Umbilical cord (tissue), 2 donors: Measurements from ENCODE around the gene OSBP2. TPM values are rescaled to one million over a fixed set of nuclear protein-coding genes. Genes with fewer than 3 reads are reported as not detected.

Source experiments
- DNase-seq: peaks from one replicate; pipeline ENCODE4 v3.0.0-alpha.2; 2015; ENCODE audit warnings: low spot score
- total RNA-seq: library from RNA; depleted of rRNA; stranded (reverse); fragments of >200 nt; gene quantifications from one replicate; pipeline ENCODE4 v1.2.3, GENCODE V29; 2014; ENCODE audit warnings: low replicate concordance; ENCODE audit not compliant: insufficient read depth

OSBP2 gene
- total RNA-seq, 1 donor from 2014 or later, result 16.9 TPM

DNA sequence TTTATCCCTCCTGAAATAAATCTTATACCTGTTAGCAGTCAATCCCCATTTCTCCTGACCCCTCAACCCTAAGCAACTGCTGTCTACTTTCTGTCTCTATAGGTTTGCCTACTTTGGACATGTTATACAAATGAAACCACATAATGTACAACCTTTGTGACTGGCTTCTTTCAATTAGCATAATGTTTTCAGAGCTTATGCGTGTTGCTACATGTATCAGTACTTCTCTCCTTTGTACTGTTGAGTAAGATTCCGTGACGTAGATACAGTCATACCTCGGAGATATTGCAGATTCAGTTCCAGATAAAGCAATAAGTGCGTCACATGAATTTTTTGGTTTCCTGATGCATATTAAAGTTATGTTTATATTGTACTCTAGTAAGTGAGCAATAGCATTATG, 146.6 kb downstream of the OSBP2 start:
- DNase-seq, result peak; percentile 40

DNA sequence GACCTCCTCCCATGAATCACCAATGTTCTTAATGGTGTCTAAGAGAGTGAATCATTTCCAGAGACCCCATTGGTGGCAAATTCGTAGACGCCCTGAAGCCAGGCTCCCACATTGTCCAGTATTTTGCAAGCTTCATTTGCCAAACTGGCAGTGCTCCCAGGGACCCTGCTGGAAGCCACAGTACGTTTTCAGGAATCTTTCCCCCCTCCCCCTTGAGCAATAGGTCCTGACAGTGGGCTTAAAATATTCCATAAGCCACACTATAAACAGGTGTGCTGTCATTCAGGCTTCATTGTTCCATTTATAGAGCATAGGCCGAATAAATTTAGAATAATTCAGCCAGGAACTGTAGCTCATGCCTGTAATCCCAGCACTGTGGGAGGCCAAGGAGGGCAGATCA, 148.6 kb downstream of the OSBP2 start:
- no peak for DNase-seq

DNA sequence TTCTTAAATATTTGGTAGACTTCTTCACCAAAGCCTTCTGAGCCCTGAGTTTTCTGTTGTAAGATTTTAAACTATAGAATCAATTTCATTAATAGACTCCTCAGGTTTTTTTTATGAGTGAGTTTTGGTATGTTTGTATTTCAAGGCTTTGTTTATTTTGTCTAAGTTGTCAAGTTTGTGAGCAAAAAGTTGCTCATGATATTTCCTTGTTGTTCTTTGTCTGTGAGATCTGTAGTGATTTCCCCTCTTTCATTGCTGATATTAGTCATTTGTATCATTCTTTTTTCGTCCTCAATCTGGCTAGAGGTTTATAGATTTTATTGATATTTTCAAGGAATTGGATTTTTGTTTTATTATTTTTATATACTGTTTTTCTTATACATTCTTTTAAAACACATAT, 152.9 kb downstream of the OSBP2 start:
- DNase-seq, result no peak

DNA sequence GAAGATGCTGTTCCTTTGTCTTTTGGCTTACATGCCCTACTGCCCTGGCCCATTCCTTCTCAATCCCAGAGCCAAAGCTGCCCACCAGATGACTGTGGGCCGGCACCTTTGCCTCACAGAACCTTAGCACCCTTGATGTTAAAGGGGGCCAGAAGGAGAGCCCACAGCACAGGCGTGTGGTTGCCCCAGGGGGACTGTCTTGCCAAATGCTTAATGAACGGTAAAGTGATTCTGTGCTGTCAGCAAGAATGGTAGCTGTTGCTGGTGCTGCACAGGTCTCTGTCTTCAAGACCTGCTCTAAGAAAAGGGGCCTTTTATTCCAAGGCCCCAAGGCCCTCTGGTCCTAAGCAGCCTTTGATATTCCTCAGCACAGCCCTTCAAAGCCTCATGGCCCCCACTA, 160.6 kb downstream of the OSBP2 start:
- DNase-seq, result no peak

DNA sequence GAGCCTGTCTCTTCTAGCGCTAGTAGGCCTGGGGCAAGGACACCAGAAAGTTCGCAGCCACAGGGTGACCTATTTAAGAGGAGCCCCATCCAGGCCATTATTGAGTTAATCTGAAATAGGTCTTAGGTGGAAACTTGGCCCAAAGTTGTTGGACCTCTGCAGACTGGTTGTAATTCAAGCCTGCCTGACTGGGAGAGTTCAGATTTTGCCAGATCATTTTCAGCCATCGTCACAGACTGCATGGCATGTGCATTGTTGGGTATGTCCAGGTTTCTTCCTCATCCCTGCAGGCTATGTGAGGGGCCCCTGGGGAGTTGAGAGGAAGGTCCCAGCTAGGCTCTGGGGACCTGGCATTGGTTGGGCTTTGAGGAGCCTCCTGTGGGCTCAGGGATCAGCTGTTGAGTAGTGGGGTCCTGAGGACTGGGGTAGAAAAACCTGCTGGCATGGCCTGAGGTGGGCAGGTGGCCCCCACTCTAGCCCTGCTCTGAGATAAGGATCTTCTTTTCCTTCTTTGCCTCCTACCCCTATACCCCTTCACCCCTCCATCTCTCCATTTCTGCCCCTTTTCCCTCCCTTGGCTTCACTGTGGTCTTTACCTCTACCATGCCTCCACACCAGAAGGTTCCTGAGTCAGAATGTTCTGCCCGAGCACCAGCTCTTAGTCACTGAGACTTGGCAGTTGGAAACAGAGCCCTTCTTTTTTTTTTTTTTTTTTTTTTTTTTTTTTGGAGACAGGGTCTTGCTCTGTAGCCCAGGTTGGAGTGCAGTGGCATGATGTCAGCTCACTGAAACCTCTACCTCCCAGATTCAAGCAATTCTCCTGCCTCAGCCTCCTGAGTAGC, 161.2 kb downstream of the OSBP2 start:
- no peak for DNase-seq

DNA sequence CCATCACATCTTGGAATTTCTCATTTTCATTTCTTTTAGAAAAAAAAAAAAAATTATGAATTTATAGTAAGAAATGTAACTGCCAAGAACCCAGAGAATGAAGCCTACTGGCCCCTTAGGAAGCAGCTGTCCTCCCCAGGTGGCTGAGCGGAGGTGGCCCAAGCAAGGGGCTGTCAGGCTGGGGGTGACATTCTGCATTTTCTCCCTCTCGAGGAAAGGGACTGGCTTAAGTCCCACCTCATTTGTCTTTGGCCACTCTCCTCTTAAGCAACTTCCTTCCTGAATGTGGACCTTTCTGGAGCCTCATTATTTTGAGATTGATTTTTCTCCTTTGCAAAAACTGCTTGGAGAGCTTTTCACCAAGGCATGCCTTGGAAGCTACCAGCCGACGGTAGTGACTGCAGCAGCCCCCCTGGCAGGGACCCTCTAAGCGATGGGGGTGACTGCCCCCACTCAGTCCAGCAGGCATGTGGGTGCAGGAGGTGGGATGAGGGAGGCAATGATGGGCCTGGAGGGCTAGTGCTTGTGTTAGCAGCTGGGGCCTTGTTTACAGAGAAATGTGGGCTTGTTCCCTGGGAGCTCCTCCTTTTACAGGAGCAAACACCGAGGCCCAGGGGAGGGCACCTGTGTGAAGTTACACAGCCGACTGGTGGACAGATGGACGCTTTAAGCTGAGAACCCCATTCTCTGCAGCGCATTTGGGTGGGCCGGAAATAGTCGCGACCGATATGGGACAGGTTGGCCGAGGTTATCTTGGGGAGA, 162.2 kb downstream of the OSBP2 start:
- DNase-seq, result no peak

DNA sequence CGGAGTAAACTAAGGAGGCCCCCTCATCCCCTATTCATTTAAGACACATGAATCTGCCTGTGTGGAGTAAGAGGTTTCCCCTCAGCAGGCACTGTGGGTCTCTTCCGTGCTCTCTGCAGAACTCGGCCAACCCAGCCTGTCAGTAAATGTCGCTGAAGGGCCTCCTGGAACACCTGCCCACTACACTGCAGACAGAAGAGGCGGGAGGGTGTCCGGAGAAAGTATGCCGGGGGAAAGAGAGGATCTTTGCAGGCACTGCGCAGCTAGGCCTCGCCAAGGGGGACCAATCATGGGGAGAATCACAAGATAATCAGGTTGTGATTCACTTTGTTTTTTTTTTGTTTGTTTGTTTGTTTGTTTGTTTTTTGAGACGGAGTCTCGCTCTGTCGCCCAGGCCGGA, 163.1 kb downstream of the OSBP2 start:
- DNase-seq, result no peak

DNA sequence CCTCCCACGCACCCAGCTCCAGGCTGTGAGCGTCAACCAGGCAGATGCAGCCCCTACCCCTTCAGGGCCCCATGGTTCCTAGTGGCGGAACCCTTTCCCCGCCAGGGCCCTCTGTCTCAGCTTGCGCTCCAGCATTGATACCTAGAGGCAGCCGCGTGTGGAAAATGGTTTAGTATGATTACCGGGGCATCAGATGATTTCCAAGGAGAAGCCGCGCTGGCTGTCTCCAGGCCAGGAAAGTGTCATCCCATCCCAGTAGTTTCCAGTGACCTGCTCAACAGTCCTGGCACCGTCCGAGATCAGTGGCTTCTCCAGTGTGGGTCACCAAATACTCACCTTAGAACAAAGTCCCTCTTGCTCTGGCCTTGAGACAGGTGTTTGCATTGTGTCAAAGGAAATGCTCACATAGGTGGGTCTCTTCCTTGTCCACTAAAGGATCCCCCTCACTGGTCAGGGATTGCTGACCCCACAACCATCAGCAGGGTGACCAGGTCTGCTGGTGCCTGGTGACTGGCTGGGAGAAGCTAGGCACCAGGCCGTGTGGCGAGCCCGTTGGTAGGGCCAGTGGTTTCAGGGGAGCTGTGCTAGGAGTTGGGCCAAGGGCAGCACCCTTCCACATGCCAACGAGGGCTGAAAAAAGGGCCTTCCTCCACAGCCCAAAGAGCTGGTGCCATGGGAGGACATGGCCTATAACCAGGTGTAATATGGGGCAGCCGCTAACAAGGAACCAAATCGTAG, 164.5 kb downstream of the OSBP2 start:
- no peak for DNase-seq

DNA sequence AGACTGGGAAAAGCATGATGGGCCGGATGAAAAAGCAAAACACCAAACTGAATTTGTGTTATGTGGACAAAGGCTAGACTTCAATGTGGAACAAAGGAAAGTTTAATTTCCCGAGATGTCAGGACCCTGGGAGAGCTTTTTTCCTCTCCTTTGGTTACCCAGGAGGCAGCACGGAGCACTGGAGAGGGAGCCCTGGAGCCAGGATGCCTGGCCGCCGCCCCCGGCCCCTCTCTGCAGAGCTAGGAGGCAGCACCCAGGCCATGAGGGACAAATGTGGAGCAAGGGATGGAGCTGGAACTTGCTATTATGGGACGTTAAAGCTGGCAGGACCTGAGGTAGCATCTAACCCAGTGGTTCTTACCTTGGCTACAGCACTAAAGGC, 165.0 kb downstream of the OSBP2 start:
- DNase-seq, result no peak

DNA sequence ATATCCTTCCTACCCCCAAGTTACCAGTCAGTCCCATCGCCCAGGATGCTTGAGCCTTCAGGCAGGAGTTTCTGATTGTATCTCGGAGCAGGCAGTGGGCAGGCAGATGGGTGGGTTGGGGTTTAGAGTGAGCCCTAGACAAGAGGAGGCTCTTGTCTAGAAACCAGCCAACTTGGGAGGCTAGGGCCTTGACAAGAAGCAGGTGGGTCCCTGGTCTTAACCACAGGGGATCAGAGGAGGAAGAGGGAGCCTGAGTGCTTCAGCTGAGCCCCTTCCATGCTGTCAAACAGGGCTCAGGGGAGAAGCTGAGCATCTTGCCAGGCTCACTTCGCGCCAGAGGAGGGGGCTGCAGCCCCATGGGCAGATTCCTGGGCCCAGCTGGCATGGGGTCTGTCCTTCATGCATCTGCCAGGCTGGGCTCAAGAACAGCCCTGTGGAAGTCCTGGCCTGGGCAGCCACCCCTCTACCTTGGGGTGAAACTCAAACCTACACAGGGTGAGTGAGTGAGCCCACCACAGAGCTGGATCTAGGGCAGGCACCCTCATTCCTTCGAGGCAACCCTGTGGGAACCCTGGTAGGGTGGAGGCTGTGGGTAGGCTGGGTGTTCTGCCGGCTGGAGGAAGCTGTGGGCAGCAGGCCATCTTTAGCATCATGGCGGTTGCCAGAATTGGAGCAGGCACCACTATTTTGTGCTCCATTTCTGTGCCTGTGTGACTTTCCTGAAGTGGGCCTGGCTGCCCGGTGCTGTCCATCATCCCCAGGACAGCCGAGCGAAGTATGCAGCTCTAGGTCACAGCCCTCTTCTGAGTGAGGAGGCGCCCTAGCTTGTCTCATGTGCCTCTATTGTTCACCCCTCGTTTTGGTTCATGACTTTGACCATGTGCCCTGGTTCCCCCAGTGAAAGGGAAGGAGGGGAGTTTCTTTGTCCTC, 165.8 kb downstream of the OSBP2 start:
- DNase-seq, result no peak

DNA sequence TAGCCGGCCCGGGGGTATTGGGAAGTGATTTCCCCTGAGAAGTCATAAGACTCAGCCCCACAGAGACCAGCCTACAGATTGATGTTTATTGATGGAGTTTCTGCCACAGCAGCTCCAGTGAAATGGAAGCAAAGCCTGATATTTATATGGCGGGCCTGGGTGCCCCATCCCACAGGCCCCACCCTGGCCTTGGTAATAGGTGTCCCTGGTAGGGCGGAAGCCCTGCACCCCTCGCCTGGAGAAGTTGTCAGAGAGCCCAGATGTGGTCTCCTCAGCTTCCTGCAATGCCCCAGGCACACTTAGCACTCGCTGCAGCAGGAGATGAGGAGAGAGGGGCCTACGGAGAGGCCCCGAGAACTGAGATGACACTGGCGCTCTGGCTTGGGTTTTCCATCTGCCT, 166.5 kb downstream of the OSBP2 start:
- no peak for DNase-seq

DNA sequence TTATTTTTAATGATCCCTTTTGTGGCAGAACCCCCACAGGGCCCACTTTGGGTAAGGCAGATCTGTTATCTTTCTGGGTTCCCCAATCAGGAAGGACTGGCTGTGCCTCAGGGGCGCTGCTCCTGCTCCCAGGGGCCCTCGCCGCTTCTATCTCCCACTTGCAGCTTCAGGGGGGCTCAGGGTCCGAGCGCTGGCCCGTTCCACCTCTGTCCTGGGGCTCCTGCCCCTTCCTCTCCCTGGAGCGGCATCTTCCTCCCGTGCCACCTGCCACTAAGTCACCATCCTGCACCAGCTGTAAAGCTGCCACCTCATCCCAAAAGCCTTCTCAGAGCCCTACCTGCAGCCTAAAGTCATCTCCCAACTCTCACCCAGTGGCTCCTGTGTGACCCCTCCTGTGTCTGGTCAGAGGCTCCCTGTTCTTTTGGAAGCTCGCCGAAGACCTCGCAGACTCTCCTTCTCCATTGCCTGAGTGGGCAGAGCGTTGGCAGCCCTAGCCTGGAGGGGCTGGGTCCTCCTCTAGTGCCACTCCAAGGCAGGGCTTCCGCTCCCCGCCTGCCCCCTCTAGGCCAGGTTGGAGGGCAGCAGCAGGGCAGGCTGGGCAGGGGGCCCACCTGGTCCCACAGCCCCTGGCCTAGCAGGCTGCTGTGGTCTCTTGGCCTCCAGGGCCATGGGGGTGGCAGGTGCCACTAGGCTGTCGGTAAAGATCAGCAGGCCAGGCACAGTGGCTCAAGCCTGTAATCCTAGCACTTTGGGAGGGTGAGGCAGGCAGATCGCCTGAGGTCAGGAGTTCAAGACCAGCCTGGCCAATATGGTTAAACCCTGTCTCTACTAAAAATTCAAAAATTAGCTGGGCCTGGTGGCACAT, 167.2 kb downstream of the OSBP2 start:
- DNase-seq, result no peak

DNA sequence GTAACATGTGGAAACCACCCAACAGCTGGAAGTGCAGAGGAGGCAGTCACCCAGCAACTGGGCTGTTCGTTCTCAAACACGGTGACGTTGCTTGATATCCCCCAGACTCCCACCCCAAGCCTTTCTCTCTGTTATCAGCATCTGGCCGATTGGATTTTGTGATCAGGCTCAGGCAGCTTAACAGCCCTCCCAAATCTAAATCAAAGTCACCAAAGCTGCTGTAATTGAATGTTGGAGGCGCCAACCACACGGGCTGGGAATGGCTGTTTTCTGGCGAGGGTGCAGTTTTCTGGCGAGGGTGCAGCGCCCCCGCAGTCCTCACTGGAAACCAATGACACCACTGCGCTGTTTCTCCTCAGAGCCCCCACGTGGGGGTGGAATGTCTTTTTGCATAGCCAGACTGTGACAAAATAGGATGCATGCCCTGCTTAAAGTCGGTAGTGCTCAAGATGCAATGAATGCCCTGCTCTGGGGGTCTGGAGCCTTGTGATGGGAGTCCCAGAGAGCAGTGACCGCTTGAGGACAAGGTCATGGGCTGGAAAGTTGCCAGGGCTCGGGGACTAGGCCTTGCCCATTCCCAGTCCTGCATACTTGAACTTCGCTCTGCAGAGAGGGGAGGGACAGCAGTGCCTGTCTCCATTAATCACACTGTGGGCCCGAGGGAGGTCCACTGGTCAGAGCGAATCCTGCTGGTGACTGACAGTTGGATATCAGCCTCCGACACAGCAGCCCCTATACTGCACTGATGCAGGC, 168.6 kb downstream of the OSBP2 start:
- no peak for DNase-seq

DNA sequence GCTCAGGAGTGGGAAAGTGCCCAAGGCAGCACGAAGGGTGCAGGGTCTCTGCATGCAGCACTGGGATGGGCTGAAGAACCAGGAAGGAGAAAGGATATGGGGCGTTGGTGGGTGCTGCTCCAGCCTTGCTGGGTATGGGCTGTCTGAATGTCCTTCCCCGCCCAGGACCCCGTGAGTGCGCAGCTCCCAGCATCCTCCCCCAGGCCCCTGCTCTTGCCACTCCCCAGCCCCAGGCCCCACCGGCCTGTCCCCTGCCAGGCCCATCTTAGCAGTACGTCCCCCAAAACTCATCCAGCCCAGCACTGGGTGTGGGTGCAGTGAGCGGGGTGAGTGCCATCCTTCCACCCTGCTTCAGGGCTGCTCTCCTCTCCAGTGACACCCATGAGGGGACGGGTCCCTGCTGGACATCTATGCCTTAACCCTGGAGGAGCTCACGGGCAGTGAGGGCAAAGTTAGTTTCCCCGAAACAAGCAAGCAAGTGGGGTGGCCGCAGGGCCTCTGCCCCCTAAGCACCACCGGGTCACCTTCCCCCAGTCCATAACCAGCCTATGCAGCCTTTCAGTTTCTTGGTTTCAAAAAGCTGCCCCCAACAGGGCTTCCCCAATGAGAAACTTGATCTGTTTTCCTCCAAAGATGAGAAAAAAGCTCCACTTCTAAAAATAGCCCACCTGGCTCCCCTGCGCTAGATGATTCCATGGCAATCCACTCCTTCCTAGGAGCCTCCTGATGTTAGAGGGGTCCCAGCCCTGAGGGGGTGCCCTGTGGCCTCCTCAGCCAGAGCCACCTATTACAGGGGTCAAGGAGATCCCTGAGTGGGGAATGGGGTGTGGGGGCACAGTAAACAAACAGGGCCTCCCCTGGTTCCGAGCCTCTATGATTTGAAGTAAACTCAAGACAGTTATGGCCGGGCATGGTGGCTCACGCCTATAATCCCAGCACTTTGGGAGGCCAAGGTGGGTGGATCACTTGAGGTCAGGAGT, 170.1 kb downstream of the OSBP2 start:
- no peak for DNase-seq

DNA sequence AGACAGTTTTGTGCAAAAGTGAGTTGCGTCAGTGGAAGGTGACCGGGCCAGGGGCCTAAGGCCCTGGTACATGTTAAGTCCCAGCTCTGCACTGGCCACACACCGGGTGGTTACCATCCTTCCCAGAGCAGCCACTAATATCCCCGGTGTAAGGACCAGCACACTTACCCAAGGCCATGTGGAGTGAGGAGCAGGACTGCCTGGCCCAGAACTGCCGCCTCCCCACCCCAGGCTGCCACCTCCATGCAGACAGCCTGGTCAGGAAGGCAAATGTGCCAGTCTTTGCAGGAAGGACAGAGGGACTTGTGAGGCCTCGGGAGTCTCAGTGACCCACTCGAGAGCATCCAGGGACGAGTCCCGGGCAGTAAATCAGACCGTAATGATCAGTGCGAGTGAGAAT, 171.0 kb downstream of the OSBP2 start:
- DNase-seq, result no peak

DNA sequence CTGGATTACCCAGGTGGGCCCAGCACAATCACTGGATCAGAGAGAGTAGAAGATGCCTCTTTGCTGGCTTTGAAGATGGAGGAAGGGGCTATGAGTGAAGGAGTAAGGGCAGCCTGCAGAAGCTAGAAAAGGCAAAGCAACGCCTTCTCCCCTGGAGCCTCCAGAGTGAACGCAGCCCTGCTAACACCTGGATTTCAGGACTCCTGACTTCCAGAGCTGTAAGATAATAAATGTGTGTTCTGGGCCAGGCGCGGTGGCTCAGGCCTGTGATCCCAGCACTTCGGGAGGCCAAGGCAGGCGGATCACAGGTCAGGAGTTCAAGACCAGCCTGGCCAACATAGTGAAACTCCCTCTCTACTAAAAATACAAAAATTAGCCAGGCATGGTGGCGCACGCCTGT, 171.5 kb downstream of the OSBP2 start:
- DNase-seq, result no peak

DNA sequence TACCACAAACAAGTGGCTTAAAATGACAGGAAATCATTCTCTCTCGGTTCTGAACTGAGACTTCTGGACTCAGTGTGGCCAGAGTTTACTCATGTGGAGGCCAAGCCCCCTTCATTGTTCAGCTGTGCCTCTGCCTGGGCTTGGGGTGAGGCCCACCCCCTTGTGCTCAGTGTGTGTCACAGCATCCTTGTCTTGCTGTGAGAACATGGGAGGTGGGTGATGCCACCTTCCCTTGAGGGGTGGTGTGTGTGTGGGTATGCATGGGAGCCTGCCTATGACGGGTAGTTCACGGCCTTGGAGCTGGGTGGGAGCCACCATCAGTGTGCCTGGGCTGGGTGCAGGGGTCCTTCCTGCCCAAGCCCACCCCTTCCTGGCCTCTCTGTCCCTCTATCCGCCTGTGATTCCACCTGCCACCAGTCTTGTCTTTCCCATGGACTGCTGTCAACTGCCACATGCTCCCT, 172.2 kb downstream of the OSBP2 start:
- no peak for DNase-seq
